Endothelial cell of umbilical vein (primary cell): ENCODE measurements around the gene ST6GALNAC4. TPM values are rescaled to one million over a fixed set of nuclear protein-coding genes. Genes with fewer than 3 reads are reported as not detected.

Source experiments
- BruUV-seq: library from RNA; stranded (reverse); fragments of 400-500 nt; replicated peaks from 2 replicates; lab custom pipeline; 2021; lab: Mats Ljungman, UMichigan
- CTCF ChIA-PET: fragments of 300-600, 350-600 bp; sonication (Branson Sonifier 250); formaldehyde crosslinking; loops from one replicate; lab custom pipeline; 2021; ENCODE audit warnings: antibody characterized with exemption, inconsistent platforms; lab: Charles Lee
- POLR2A ChIA-PET: fragments of 300-600, 350-600 bp; sonication (Branson Sonifier 250); formaldehyde crosslinking; loops from one replicate; lab custom pipeline; 2021; ENCODE audit warnings: antibody characterized with exemption, inconsistent platforms; lab: Charles Lee
- DNase-seq: peaks from one replicate; pipeline ENCODE4 v3.0.0-alpha.2; 2011; ENCODE audit warnings: low read depth, low spot score
- FAIRE-seq: peaks from 2 replicates; lab custom pipeline; 2011; peaks lifted over from hg19 to GRCh38; lab: Jason Lieb, UNC
- H2AFZ ChIP-seq: 2 replicates; pipeline ENCODE4 v1.6.0; 2012; ENCODE audit warnings: low read depth, low read length, control low read depth, inconsistent platforms
- H3K27ac ChIP-seq: 2 replicates; pipeline ENCODE4 v1.5.1; 2011; ENCODE audit warnings: low read depth, mild to moderate bottlenecking, control low read depth, low read length, moderate library complexity; ENCODE audit not compliant: insufficient read depth
- H3K27me3 ChIP-seq, 2 experiments: 2 replicates each; pipeline versions ENCODE4 v1.6.0 to v1.6.1; 2011; ENCODE audit warnings: low read length in 2 of 2, mixed read lengths in 1 of 2; ENCODE audit not compliant: control insufficient read depth in 2 of 2, insufficient read depth in 2 of 2
- H3K36me3 ChIP-seq, 2 experiments: 2 replicates in 1 of 2; 3 replicates in 1 of 2; pipeline ENCODE4 v1.5.1; 2011; ENCODE audit warnings: low read length in 2 of 2, mild to moderate bottlenecking in 1 of 2, moderate library complexity in 1 of 2; ENCODE audit not compliant: control insufficient read depth in 2 of 2, insufficient read depth in 2 of 2; ENCODE audit errors: extremely low read depth in 1 of 2
- H3K4me1 ChIP-seq: 3 replicates; pipeline ENCODE4 v1.5.1; 2011; ENCODE audit warnings: mild to moderate bottlenecking, low read length; ENCODE audit not compliant: control insufficient read depth, insufficient read depth; ENCODE audit errors: extremely low read depth
- H3K4me2 ChIP-seq: 2 replicates; pipeline ENCODE4 v1.6.1; 2011; ENCODE audit warnings: low read length, control low read depth, mixed read lengths; ENCODE audit not compliant: insufficient read depth
- H3K4me3 ChIP-seq, 3 experiments: fragments of 200-600 bp in 1 of 3; sonication (generic), shearing (Covaris generic) in 1 of 3; replicated peaks in 1 of 3; 2 replicates each; pipeline ENCODE4 v1.5.1; 2011 to 2016; ENCODE audit warnings: control low read depth in 3 of 3, low read length in 3 of 3, mild to moderate bottlenecking in 2 of 3, inconsistent platforms in 1 of 3, low read depth in 1 of 3, moderate library complexity in 1 of 3; ENCODE audit not compliant: insufficient read depth in 1 of 3
- H3K79me2 ChIP-seq: 2 replicates; pipeline ENCODE4 v1.6.0; 2012; ENCODE audit warnings: low read length, inconsistent platforms; ENCODE audit not compliant: control insufficient read depth, insufficient read depth
- H3K9ac ChIP-seq: replicated peaks from 2 replicates; pipeline ENCODE3; 2011; ENCODE audit warnings: low read length, control low read depth; ENCODE audit not compliant: insufficient read depth; ENCODE audit errors: extremely low read depth
- H3K9me1 ChIP-seq: replicated peaks from 3 replicates; pipeline ENCODE4 v1.6.0; 2011; ENCODE audit warnings: mild to moderate bottlenecking, low read length; ENCODE audit not compliant: control insufficient read depth, insufficient read depth; ENCODE audit errors: extremely low read depth
- H3K9me3 ChIP-seq: replicated peaks from 2 replicates; pipeline ENCODE4 v1.5.1; 2012; ENCODE audit warnings: low read length, inconsistent platforms; ENCODE audit not compliant: control insufficient read depth, insufficient read depth
- H4K20me1 ChIP-seq: replicated peaks from 2 replicates; pipeline ENCODE3; 2011; ENCODE audit warnings: mild to moderate bottlenecking, low read length; ENCODE audit not compliant: control insufficient read depth, insufficient read depth; ENCODE audit errors: extremely low read depth
- CTCF ChIP-seq, 2 donors: IDR thresholded peaks; 1 replicate in 1 of 2; 2 replicates in 1 of 2; pipeline ENCODE4 v1.5.1; 2011; ENCODE audit warnings: low read length in 2 of 2, mild to moderate bottlenecking in 2 of 2, moderate library complexity in 2 of 2, control low read depth in 1 of 2, inconsistent platforms in 1 of 2, low read depth in 1 of 2; ENCODE audit not compliant: insufficient read depth in 1 of 2; ENCODE audit errors: extremely low read depth in 1 of 2
- EZH2 ChIP-seq: IDR thresholded peaks from 2 replicates; pipeline ENCODE4 v1.6.1; 2012; ENCODE audit warnings: borderline replicate concordance, low read depth, mild to moderate bottlenecking, moderate library complexity, low read length, inconsistent platforms; ENCODE audit not compliant: severe bottlenecking
- FOS ChIP-seq: IDR thresholded peaks from 2 replicates; pipeline ENCODE4 v1.6.1; 2011; ENCODE audit warnings: mild to moderate bottlenecking, low read length, moderate library complexity, borderline replicate concordance; ENCODE audit not compliant: insufficient read depth
- JUN ChIP-seq: IDR thresholded peaks from 2 replicates; pipeline ENCODE4 v1.6.1; 2011; ENCODE audit warnings: borderline replicate concordance, low read depth; ENCODE audit not compliant: insufficient read length, insufficient read depth
- MAX ChIP-seq: IDR thresholded peaks from 2 replicates; pipeline ENCODE4 v1.6.1; 2011; ENCODE audit not compliant: insufficient read depth, insufficient read length
- POLR2A ChIP-seq: IDR thresholded peaks from 2 replicates; pipeline ENCODE4 v1.6.1; 2012; ENCODE audit warnings: low read depth, mild to moderate bottlenecking, control low read depth, low read length
- POLR2AphosphoS5 ChIP-seq: IDR thresholded peaks from 2 replicates; pipeline ENCODE4 v1.6.1; 2012; ENCODE audit warnings: low read depth, mild to moderate bottlenecking, control low read depth, low read length, moderate library complexity; ENCODE audit not compliant: insufficient read depth
- dilution Hi-C: fragments of 300-500 bp; cut with MboI; formaldehyde crosslinking; loops from one replicate; pipeline ENCODE4 v1.15.0; 2019; ENCODE audit warnings: low sequenced_read_pairs; ENCODE audit not compliant: extremely low pct_ligation_motif_present
- intact Hi-C: fragments of 100-400 bp; cut with micrococcal nuclease; formaldehyde crosslinking; loops from one replicate; pipeline ENCODE4 v1.10.0; 2022
- polyA plus RNA-seq, 4 experiments: library from polyadenylated mRNA; depleted of rRNA in 3 of 4; stranded (reverse) in 3 of 4; unstranded in 1 of 4; fragments of >200 nt; gene quantifications; 2 replicates each; pipeline versions ENCODE4 v1.2.1 to v1.2.3, GENCODE V29; 2011 to 2012; ENCODE audit warnings: missing spikeins in 1 of 4
- total RNA-seq: library from RNA; stranded (reverse); gene quantifications from 2 replicates; pipeline ENCODE4 v1.2.3, GENCODE V29; 2021

ST6GALNAC4 gene
- total and polyA plus RNA-seq, 2 donors (not counting 3 experiments of a cell fraction or from before 2014, with no cell fraction given) = 45.9 to 85.3 TPM

GRCh38 chr9:127905004-127905728 lies 11.7 kb downstream of the ST6GALNAC4 start:
- Histone ChIP-seq H4K20me1 (no peaks in the 10 kb centered on the region), H3K9me3 (no peaks in the 10 kb centered on the region), H3K9ac (no peak overlapping the region), H3K4me3 (no peak overlapping the region), H2AFZ (no peak overlapping the region), H3K36me3 (peaks cover 0 to 3% of the 10 kb centered on the region in 2 experiments), H3K79me2 (no peaks in the 10 kb centered on the region), H3K27me3 (no peaks in the 10 kb centered on the region), H3K9me1 (no peaks in the 10 kb centered on the region), H3K4me2 (no peak overlapping the region), H3K27ac (peak overlapping the region; percentile 63), H3K4me1 (peaks cover 41% of the 10 kb centered on the region)
- dilution Hi-C loops = no loop called here
- no peak for FAIRE-seq
- intact Hi-C loops = no loop called here
- no TSS peak for BruUV-seq
- POLR2A ChIA-PET = no interaction called here
- CTCF ChIA-PET = interaction anchor here (1.1 kb wide), 1 partner anchor 11 kb away, joined by 3 read pairs; the partner anchor contains the start of gene ST6GALNAC4
- TF ChIP-seq EZH2 (no peak), POLR2AphosphoS5 (no peak), FOS (no peak), MAX (no peak), POLR2A (no peak), JUN (no peak), CTCF (IDR thresholded peaks at IDR 0.05; ENCODE audit: extremely low read depth in 1 of 2, insufficient read depth in 1 of 2, low read depth in 1 of 2, low read length in 2 of 2) (no peak)
- no peak for DNase-seq
